OCI-LY3 (cell line): ENCODE data around the gene PRKCD.

Experiments
- H2AFZ ChIP-seq: fragments of 200-600, 300-600 bp; shearing (Covaris generic); 2 replicates; pipeline ENCODE4 v1.6.0; 2014; ENCODE audit warnings: antibody characterized with exemption, low read depth, low read length
- H3K27ac ChIP-seq: fragments of 200-600, 300-600 bp; sonication (generic); 2 replicates; pipeline ENCODE4 v1.5.1; 2014; ENCODE audit warnings: mild to moderate bottlenecking, low read length, moderate library complexity, mixed read lengths
- H3K27me3 ChIP-seq: fragments of 200-600, 300-600 bp; sonication (generic); 2 replicates; pipeline ENCODE4 v1.6.1; 2014; ENCODE audit warnings: low read depth, low read length, mixed read lengths
- H3K36me3 ChIP-seq: fragments of 200-600, 300-600 bp; sonication (generic); replicated peaks from 2 replicates; pipeline ENCODE3; 2014; ENCODE audit warnings: low read depth, low read length, mixed read lengths
- H3K4me1 ChIP-seq: fragments of 300-600, 200-600 bp; sonication (generic); 2 replicates; pipeline ENCODE4 v1.6.1; 2014; ENCODE audit warnings: low read length, mixed read lengths
- H3K4me2 ChIP-seq: fragments of 200-600, 300-600 bp; sonication (generic); 2 replicates; pipeline ENCODE4 v1.6.1; 2014; ENCODE audit warnings: low read length, mixed read lengths
- H3K4me3 ChIP-seq: fragments of 300-600, 200-600 bp; sonication (generic); 2 replicates; pipeline ENCODE4 v1.5.1; 2014; ENCODE audit warnings: antibody characterized with exemption, mild to moderate bottlenecking, low read length, moderate library complexity
- H3K79me2 ChIP-seq: fragments of 300-600, 200-600 bp; shearing (Covaris generic); 2 replicates; pipeline ENCODE4 v1.6.1; 2014; ENCODE audit warnings: mild to moderate bottlenecking, low read length, mixed read lengths
- H3K9ac ChIP-seq: fragments of 300-600, 200-600 bp; shearing (Covaris generic); 2 replicates; pipeline ENCODE4 v1.6.0; 2014; ENCODE audit warnings: mild to moderate bottlenecking, low read length, moderate library complexity
- H3K9me3 ChIP-seq: fragments of 200-600, 300-600 bp; shearing (Covaris generic); 2 replicates; pipeline ENCODE4 v1.6.1; 2014; ENCODE audit warnings: low read length, mixed read lengths; ENCODE audit not compliant: insufficient read depth
- H4K20me1 ChIP-seq: fragments of 200-600, 300-600 bp; sonication (generic); 2 replicates; pipeline ENCODE4 v1.6.1; 2016; ENCODE audit warnings: low read length, mixed read lengths; ENCODE audit not compliant: insufficient read depth
- CTCF ChIP-seq: fragments of 200-600, 300-600 bp; sonication (generic); IDR thresholded peaks from 2 replicates; pipeline ENCODE4 v1.5.1; 2014; ENCODE audit warnings: antibody characterized with exemption, low read length, low read depth
- EZH2phosphoT487 ChIP-seq: fragments of 200-600 bp; shearing (Covaris generic); IDR thresholded peaks from 2 replicates; pipeline ENCODE4 v1.6.1; 2018; ENCODE audit warnings: antibody characterized with exemption, mixed run types, low read depth

The PRKCD gene

DNA sequence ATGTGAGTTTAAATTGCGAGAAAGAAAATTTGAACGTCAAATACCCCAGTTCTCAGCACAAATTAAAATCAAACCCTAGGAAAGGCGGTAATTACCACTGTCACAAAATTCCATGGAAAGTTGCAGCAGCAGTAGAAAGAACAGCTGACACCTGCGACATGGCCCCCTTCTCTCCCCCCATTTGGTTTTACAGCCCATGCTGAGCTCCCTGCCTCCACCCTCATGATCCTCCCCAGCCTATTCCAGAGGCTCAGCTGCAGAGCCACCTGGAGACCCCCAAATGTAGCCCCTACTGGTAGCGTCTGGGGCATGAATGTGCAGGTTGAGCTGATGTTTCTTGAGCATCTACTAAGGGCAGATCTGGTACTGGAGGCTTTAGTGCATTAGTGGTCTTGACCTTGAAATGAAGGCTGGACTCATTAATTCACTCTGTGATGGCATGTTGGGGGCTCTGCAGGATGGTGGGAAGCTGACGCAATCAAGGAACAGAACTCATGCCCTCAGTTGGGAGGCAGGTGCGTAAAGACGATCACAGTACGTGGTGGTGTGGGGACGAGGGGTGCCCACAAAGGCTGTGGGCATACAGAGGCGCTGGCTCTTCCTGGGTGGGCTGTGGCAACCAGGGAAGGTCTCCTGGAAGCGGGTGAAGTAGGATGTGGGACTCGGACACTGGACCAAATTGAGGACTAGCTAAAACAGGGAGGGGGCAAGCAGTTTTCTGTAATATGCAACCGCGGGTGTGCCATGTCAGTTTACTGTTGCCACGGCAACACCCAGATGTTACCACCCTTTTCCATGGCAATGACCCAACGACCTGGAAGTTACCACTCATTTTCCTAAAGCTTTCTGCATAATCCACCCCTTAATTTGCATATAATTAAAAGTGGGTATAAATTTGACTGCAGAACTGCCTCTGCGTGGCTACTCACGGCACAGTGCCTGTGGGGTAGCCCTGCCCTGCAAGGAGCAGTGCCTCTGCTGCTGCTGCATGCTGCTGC is 39.8 kb downstream of the PRKCD start:
- H3K79me2 ChIP-seq: peaks cover 14% of the 10 kb centered on the region
- no peak for TF ChIP-seq CTCF
- H3K36me3 ChIP-seq: peaks cover 51% of the 10 kb centered on the region

GRCh38 chr3:53202331-53203015 is 41.5 kb downstream of the PRKCD start:
- Histone ChIP-seq H3K4me2 (no peak overlapping the region), H2AFZ (no peak overlapping the region), H3K4me1 (peaks cover 5% of the 10 kb centered on the region; the same call in 1 of the 2 replicates), H4K20me1 (no peaks in the 10 kb centered on the region), H3K27ac (no peak overlapping the region), H3K27me3 (no peaks in the 10 kb centered on the region), H3K9me3 (peaks cover 3% of the 10 kb centered on the region; the same call in 1 of the 2 replicates), H3K79me2 (peaks cover 14% of the 10 kb centered on the region), H3K36me3 (peaks cover 58% of the 10 kb centered on the region), H3K4me3 (no peak overlapping the region), H3K9ac (no peak overlapping the region)
- TF ChIP-seq EZH2phosphoT487 (no peak), CTCF (no peak)

More for the DNA sequence above, 39.8 kb downstream of the PRKCD start:
- peaks cover 17% of the 10 kb centered on the region for H3K4me1 ChIP-seq
- H2AFZ ChIP-seq: no peak overlapping the region
- H4K20me1 ChIP-seq: no peaks in the 10 kb centered on the region
- no peaks in the 10 kb centered on the region for H3K9me3 ChIP-seq
- H3K4me3 ChIP-seq: no peak overlapping the region
- no peak overlapping the region for H3K9ac ChIP-seq
- no peak overlapping the region for H3K27ac ChIP-seq
- H3K4me2 ChIP-seq: no peak overlapping the region
- no peaks in the 10 kb centered on the region for H3K27me3 ChIP-seq

- H4K20me1 ChIP-seq: no peaks in the 10 kb centered on the region
- H3K9me3 ChIP-seq: peaks cover 21% of the 10 kb centered on the region
- H3K27ac ChIP-seq: no peak overlapping the region; the same call in 1 of the 2 replicates
- H3K4me1 ChIP-seq: peaks cover 17% of the 10 kb centered on the region
- H3K79me2 ChIP-seq: peaks cover 7% of the 10 kb centered on the region; the same call in 1 of the 2 replicates
- H3K4me2 ChIP-seq: 0 out of 2 replicates have a peak overlapping the region, but pooled peaks have one; percentile 3
- peaks cover 34% of the 10 kb centered on the region for H3K36me3 ChIP-seq
- H3K9ac ChIP-seq: no peak overlapping the region
- H3K4me3 ChIP-seq: no peak overlapping the region
- H3K27me3 ChIP-seq: no peaks in the 10 kb centered on the region
- no peak overlapping the region for H2AFZ ChIP-seq
- TF ChIP-seq EZH2phosphoT487 (no peak), CTCF (no peak)
These were observed 51.0 kb downstream of the PRKCD start for GRCh38 chr3:53211706-53212702.
